Measurements from ENCODE around the gene FOXO3.

The FOXO3 gene

DNA sequence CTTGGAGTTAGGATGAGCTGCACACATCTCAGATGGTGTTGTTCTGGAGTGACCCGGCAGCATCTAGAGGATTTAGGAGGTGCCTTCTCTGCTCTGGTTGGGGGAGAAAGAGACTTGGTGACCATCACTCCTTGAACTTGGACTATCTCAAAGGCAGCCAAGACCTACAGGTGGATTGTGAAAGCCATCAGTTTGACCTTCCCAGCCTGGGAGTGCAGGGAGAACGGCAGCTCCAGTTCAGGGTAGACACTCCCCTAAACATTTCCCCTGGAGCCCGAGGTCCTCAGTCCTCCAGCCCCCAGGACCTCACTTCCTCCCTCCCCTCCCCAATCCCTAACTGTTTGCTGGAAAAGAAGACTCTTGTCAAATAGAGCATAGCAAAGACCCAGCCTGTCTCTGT, 158.8 kb downstream of the FOXO3 start:
- DNase-seq (ENCODE audit: low read depth) = no peak
- TF ChIP-seq MYC (IDR thresholded peaks at IDR 0.05; ENCODE audit: low read depth, low read length) = no peak
- TF ChIP-seq, protein P1, sequence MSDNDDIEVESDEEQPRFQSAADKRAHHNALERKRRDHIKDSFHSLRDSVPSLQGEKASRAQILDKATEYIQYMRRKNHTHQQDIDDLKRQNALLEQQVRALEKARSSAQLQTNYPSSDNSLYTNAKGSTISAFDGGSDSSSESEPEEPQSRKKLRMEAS (IDR thresholded peaks at IDR 0.05; ENCODE audit: low read depth, low read length) = no peak
- no peak for TF ChIP-seq POLR2A (IDR thresholded peaks at IDR 0.05; ENCODE audit: extremely low read depth, insufficient read length)
- no peak overlapping the region for H3K4me3 ChIP-seq (ENCODE audit: low read depth, low read length)

DNA sequence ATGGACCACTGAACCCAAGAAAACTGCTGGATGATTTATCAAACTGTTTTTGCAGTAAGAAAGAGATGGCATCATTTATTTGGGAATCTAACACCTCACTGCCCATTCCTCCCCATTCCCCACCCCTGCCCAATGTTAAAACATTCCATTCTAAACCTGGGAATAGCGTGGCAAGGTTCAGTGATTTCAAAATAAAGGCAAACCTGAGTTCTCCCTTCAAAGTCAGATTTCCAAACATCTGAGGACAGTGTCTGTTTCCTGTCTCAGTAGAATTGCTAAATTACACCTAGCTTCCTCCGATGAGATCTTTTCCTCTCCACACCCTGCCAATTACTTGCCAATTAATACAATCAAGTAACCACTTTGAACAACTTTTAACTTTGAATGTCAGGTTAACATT, 160.1 kb downstream of the FOXO3 start:
- DNase-seq (ENCODE audit: low read depth) = no peak
- H3K4me3 ChIP-seq (ENCODE audit: low read depth, low read length) = no peak overlapping the region
- no peak for TF ChIP-seq POLR2A (IDR thresholded peaks at IDR 0.05; ENCODE audit: extremely low read depth, insufficient read length)
- TF ChIP-seq, protein P1 (IDR thresholded peaks at IDR 0.05; ENCODE audit: low read depth, low read length) = no peak
- no peak for TF ChIP-seq MYC (IDR thresholded peaks at IDR 0.05; ENCODE audit: low read depth, low read length)
- TF ChIP-seq, protein P2, sequence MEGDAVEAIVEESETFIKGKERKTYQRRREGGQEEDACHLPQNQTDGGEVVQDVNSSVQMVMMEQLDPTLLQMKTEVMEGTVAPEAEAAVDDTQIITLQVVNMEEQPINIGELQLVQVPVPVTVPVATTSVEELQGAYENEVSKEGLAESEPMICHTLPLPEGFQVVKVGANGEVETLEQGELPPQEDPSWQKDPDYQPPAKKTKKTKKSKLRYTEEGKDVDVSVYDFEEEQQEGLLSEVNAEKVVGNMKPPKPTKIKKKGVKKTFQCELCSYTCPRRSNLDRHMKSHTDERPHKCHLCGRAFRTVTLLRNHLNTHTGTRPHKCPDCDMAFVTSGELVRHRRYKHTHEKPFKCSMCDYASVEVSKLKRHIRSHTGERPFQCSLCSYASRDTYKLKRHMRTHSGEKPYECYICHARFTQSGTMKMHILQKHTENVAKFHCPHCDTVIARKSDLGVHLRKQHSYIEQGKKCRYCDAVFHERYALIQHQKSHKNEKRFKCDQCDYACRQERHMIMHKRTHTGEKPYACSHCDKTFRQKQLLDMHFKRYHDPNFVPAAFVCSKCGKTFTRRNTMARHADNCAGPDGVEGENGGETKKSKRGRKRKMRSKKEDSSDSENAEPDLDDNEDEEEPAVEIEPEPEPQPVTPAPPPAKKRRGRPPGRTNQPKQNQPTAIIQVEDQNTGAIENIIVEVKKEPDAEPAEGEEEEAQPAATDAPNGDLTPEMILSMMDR (IDR thresholded peaks at IDR 0.05; ENCODE audit: low read depth, low read length) = no peak

DNA sequence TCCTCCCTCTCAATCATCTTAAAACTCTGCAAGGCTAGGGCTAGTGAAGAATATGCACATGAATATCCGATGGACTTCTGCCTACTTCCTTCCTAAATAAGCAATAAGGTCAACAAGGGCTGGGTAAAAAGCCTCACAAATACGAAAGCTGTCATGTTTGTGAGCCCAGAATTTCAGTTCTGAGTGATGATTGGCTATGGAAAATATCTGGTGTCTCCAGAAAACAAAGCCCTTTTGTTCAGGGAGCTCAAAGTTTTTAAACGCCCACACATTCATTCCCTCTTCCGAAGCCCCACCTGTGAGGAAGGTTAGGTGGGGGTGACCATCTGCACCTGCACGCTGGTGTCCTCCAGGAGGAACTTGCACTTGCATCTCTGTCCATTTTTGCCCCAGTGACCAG, 160.6 kb downstream of the FOXO3 start:
- DNase-seq (ENCODE audit: low read depth) = no peak
- no peak for TF ChIP-seq MYC (IDR thresholded peaks at IDR 0.05; ENCODE audit: low read depth, low read length)
- TF ChIP-seq, protein P1 (IDR thresholded peaks at IDR 0.05; ENCODE audit: low read depth, low read length) = no peak
- TF ChIP-seq, protein P2 (IDR thresholded peaks at IDR 0.05; ENCODE audit: low read depth, low read length) = no peak
- TF ChIP-seq POLR2A (IDR thresholded peaks at IDR 0.05; ENCODE audit: extremely low read depth, insufficient read length) = no peak
- no peak overlapping the region for H3K4me3 ChIP-seq (ENCODE audit: low read depth, low read length)

DNA sequence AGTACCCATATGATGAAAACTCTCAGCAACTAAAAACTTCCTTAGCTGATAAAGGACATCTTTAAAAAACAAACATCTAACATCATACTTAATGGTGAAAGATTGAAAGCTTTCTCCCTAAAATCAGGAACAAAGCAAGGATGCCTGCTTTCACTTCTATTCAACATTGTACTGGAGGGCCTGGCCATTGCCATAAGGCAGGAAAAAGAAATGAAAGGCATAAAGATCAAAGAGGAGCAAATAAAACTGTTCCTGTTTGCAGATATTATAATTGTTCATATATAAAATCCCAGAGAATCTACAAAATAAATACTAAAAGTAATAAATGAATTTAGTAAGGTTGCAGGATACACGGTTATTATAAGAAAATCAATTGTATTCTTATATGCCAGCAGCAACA, 162.9 kb downstream of the FOXO3 start:
- no peak for DNase-seq (ENCODE audit: low read depth)
- H3K4me3 ChIP-seq (ENCODE audit: low read depth, low read length) = no peak overlapping the region
- TF ChIP-seq MYC (IDR thresholded peaks at IDR 0.05; ENCODE audit: low read depth, low read length) (no peak), POLR2A (IDR thresholded peaks at IDR 0.05; ENCODE audit: extremely low read depth, insufficient read length) (no peak)
- TF ChIP-seq, protein P1 (IDR thresholded peaks at IDR 0.05; ENCODE audit: low read depth, low read length) = no peak
- TF ChIP-seq, protein P2 (IDR thresholded peaks at IDR 0.05; ENCODE audit: low read depth, low read length) = no peak

DNA sequence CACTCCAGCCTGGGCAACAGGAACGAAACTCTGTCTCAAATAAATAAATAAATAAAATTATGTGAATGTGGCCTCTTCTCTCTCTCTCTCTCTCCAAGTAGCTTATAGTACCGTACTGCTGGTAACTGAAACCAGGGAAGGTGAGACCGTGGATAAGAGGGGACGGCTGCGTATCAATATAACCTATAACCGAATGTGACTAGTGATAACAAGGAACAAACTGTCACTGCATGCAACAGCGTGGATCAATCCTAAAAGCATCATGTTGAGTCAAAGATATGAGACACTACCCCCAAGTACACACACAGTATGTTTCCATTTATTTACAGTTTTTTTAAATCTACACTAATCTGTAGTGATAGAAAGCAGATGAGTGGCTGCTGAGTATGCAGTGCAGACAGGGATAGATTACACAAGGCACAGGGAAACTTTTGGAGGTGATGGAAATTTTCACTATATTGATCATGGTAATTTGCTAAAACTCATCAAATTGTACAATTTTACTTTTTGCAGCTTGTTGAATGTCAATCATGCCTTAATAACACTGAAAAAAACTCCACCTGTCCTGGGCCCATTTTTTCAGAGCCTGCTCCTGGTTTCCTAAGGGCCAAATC, 166.1 kb downstream of the FOXO3 start:
- TF ChIP-seq, protein P2 (IDR thresholded peaks at IDR 0.05; ENCODE audit: low read depth, low read length) = no peak
- no peak for TF ChIP-seq POLR2A (IDR thresholded peaks at IDR 0.05; ENCODE audit: extremely low read depth, insufficient read length)
- TF ChIP-seq, protein P1 (IDR thresholded peaks at IDR 0.05; ENCODE audit: low read depth, low read length) = no peak
- TF ChIP-seq MYC (IDR thresholded peaks at IDR 0.05; ENCODE audit: low read depth, low read length) = no peak
- H3K4me3 ChIP-seq (ENCODE audit: low read depth, low read length) = no peak overlapping the region
- DNase-seq (ENCODE audit: low read depth) = no peak

DNA sequence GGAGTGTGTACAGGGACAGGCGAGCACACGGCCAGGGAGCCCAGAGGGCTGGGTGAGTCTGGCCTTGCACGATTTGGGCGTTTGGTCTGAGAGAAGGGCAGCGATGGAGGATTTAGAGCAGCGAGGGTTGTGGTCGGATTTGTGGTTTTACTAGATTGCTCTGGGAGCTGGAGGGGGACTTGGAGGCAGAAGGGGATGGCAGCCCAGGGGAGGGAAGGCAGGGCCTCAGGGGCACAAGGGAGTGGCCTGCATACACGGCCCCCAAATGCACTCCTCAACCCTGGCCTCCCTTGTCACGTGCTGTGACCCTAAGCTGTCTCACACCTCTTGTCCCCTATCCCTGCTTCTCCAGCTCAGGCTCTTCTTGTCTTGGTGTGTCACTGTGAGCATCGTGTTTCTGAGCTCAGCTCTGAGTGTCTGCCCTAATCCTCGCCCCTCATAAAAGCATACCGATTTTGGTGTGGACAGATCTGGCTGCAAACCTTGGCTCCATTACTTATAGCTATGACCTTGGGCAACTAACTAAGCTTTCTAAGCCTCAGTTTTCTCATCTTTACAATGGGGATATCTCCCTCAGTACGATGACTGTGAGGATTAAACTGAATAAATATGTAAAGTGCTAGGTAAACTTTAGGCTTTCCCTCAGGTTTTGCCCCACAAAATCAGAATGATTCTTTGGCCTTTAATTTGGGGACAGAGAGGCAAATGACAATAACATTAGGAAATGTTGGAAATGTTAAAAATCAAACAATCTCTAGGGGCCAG, 167.4 kb downstream of the FOXO3 start:
- DNase-seq (ENCODE audit: low read depth) = peak; percentile 82
- TF ChIP-seq, protein P1 (IDR thresholded peaks at IDR 0.05; ENCODE audit: low read depth, low read length) = no peak
- no peak overlapping the region for H3K4me3 ChIP-seq (ENCODE audit: low read depth, low read length)

All from NB4 (cell line).